GM18507 (cell line): ENCODE results near the gene ADH7.
"Not testable (repeated sequence)": the region's sequence is repeated elsewhere in the genome, so short reads cannot be mapped to it uniquely, and the experiment has no call there.

Source experiments
- DNase-seq: peaks from one replicate; pipeline ENCODE4 v3.0.0; 2011; ENCODE audit warnings: low read depth; ENCODE audit not compliant: insufficient read length; ENCODE audit errors: extremely low spot score
- FAIRE-seq: peaks from 2 replicates; lab custom pipeline; 2011; peaks lifted over from hg19 to GRCh38; lab: Jason Lieb, UNC

ADH7 gene

GRCh38 chr4:99430106-99430505, 5.0 kb downstream of the ADH7 start:
- DNase-seq (no peak), FAIRE-seq (no peak)

GRCh38 chr4:99417125-99417524, 18.0 kb downstream of the ADH7 start:
- no peak for DNase-seq
- no peak for FAIRE-seq

DNA sequence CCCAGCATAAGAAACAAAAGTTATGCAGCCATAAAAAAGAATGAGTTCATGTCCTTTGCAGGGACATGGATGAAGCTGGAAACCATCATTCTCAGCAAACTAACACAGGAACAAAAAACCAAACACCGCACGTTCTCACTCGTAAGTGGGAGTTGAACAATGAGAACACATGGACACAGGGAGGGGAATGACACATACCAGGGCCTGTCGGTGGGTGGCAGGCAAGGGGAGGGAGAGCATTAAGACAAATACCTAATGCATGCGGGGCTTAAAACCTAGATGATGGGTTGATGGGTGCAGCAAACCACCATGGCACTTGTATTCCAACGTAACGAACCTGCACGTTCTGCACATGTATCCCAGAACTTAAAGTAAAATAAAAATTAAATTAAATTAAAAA, 19.4 kb downstream of the ADH7 start:
- DNase-seq, FAIRE-seq: not testable (repeated sequence)

- DNase-seq, FAIRE-seq: not testable (repeated sequence)
Measured at GRCh38 chr4:99414902-99415301, 20.2 kb downstream of the ADH7 start.

DNA sequence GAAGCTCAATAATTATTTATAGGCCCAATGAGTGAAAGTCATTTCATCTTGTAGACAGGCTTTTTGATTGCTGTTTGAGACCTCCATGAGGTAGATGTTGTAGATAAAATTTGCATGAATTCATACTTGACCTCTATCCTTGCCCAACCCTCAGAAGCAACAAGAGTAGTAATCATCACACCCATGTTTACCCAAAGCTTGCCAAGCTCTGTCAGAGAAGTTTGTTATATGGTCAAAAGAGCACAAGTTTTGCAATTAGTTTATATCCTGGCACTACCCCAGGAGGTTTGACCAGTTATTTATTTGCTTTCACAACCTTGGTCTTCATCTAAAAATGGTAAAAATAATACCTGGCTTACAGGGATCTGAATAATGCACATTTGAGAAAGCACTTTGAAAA, 20.7 kb downstream of the ADH7 start:
- no peak for DNase-seq
- no peak for FAIRE-seq

GRCh38 chr4:99413140-99413539, 22.0 kb downstream of the ADH7 start:
- no peak for DNase-seq
- FAIRE-seq, result no peak

DNA sequence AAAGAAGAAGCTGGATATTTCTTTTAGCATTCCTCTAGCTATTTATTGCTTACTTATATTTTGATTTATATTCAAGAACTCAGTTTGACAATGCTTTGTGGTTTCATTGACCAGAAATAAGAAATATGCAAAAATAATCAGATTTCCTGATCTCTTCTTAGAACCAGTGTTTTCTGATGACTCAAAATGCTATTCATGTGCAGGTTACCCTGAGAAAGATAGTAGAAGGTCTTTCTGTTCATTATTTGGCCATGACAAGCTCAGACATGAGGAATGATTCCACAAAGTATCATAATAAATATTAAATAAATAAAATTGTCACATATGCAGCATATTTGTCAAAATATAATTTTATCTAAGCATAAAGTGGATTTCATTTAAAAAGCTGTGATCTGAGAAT, 24.1 kb downstream of the ADH7 start:
- FAIRE-seq (no peak), DNase-seq (no peak)

DNA sequence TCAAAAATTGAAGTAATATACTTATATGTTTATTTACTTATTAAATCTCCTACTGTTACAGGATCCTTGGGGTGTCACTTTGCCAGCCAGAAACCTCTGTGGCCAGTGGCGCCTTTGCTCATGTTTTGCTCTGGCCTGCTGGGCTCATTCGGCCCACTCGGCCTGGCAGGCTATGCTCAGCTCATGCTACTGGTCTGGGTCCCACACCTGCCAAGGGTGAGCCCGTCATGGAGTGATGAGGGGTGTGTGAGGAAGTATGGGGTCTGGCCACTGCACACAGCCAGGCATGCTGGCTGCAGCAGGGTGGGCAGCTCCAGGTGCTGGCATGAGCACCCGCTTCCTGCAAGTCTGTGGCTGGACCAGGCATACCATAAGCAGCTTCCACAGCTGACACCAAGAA, 25.1 kb downstream of the ADH7 start:
- DNase-seq, result no peak
- no peak for FAIRE-seq

DNA sequence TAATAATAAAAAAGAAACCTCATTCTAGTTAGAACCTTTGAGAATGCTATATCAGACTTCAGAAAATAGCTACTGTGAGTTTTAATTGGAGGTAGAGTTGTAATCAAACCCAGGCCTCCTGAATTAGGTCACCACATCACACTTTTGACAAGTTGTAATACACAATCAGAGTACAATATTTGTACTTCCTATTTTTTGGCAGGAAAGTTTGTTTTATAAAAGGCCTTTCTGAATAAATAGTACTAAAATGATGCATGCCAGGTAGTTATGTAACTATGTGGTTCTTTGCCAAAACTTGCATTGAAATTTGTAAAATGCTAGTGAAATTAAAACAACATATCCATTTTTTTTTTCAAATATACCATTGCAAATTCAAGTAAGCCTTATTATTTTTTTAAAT, 26.8 kb downstream of the ADH7 start:
- DNase-seq (no peak), FAIRE-seq (no peak)

GRCh38 chr4:99405433-99406115, 29.6 kb downstream of the ADH7 start:
- DNase-seq (no peak), FAIRE-seq (peak; percentile 92)

- FAIRE-seq (peak; percentile 99), DNase-seq (peak; percentile 29)
Measured at GRCh38 chr4:99404595-99405287, 30.4 kb downstream of the ADH7 start.

DNA sequence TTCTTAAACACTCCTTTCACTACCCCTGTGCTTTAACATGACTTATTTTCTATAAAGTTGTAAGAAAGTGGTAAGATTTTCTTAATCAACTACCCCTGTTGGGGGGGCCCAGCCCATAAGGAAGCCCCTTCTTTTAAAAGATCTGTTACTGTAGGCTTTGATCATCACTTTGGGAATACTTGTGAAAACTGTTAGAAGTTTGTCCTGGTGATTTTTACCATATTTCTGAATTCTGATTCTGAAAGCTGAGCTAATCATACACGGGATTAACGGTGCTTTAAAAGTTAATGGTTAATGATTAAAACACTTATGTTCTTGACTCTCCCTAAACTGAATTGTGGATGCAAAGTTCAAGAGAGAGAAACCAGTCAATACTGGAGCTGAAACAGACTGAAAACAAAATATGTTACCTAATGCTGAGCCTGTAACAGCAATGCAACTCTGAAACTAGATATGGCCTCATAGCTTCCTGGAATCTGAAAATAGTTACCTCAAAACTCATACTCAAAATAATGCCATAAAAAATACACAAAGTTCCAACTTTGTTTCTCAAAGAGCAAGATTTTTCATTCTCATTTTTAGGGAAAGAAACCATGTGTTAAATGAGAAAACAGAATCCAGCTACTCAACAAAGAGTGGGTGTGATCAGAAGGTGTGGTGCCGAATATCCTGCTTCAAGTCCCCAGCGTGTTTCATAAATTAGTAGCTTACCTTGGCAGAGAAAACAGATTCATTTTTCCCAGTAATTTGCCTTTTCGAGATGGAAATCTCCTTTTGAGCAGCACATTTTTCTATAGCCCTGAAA, 31.6 kb downstream of the ADH7 start:
- FAIRE-seq (no peak), DNase-seq (peak; percentile 26)

DNA sequence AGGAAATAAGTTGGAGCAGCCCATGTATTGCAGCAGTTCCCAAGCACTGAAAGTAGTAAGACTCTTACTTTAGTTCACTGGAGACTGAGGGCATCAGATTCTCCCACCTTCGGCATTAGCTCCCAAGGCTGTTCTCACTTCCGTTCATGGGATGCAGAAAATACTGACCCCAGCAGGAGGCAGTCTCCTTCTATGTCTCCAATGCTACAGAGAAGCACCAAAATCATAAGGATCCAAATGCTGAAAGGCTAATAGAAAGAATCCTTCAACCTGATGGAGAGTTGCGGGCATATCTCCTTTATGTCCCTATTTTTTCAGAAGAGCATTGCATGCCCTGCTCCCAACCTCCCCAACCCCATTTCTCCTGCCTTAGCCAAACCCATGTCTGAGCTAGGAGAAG, 32.4 kb downstream of the ADH7 start:
- DNase-seq (no peak), FAIRE-seq (no peak)

- FAIRE-seq, result no peak
- DNase-seq, result no peak
Measured at GRCh38 chr4:99400831-99401230, 34.3 kb downstream of the ADH7 start.

- no peak for DNase-seq
- no peak for FAIRE-seq
Measured at GRCh38 chr4:99399017-99399416, 36.1 kb downstream of the ADH7 start.

- FAIRE-seq, result no peak
- no peak for DNase-seq
Measured at GRCh38 chr4:99395595-99396364, 39.4 kb downstream of the ADH7 start.

DNA sequence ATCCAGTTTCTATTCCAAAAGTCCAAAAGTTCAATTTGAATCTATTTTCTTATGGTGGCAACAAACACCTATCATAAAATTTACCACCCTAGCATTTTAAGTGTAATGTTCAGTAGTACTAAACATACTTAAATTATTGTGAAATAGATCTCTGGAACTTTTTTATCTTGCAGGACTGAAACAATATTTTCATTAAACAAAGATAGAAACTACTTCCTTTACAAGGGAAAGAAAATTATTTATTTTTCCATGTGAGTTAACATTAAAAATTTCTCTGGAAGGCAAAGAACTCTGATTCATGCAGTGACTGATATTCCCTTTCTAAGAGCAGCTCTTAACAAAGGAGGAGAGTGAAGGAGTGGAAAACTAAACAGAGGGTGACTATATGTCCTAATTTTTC, 40.2 kb downstream of the ADH7 start:
- FAIRE-seq (no peak), DNase-seq (no peak)

DNA sequence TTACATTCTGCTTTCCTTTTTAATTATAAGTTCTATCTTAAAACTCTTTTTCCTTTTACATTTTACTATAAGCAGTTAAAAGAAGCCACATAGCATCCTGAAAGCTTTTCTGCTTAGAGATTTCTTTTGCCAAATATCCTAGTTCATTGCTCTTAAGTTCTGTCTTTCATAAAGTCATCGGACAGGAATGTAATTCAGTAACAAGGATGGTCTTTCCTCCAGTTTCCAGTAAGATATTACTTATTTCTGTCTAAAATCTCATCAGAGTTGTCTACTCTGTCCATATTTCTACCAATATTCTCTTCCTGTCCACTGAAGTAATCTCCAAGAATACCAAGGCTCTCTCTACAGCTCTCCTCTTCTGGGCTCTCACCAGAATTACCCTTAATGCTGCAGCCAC, 45.1 kb downstream of the ADH7 start:
- DNase-seq, result no peak
- no peak for FAIRE-seq

DNA sequence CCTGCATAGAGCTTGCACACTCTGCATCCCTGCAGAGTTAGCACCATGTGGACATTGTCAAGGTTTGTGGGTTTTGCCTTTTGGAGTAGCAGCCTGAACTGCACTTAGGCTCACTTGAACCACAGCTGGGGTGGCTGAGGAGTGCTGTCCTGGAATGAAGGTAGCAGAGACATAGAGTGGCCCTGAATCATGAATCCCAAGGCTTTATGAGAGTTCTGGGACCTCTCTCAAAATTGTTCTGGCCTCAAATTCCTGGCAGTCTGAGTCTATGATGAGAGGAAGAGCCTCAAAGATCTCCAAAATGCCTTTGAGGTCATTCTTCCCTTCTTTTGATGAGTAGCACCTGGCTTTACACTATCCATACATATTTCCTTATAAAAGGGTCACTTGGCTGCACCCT, 45.5 kb downstream of the ADH7 start:
- FAIRE-seq, result no peak
- no peak for DNase-seq

- DNase-seq (no peak), FAIRE-seq (no peak)
Measured at GRCh38 chr4:99383833-99384392, 51.2 kb downstream of the ADH7 start.
